AG09309 (cell line): Measurements from ENCODE around the gene UBE2N.

ENCODE experiments used
- DNase-seq: peaks from one replicate; pipeline ENCODE4 v3.0.0-alpha.2; 2010; ENCODE audit warnings: low read depth
- H3K4me3 ChIP-seq: 2 replicates; pipeline ENCODE4 v1.5.1; 2011; ENCODE audit warnings: mild to moderate bottlenecking, low read depth, low read length, moderate library complexity; ENCODE audit not compliant: control insufficient read depth
- TF ChIP-seq, protein P1 (sequence below): IDR thresholded peaks from 2 replicates; pipeline ENCODE4 v1.5.1; 2011; ENCODE audit warnings: mild to moderate bottlenecking, low read depth, low read length, inconsistent platforms; ENCODE audit not compliant: insufficient read depth, control insufficient read depth; ENCODE audit errors: missing control alignments

UBE2N gene

DNA sequence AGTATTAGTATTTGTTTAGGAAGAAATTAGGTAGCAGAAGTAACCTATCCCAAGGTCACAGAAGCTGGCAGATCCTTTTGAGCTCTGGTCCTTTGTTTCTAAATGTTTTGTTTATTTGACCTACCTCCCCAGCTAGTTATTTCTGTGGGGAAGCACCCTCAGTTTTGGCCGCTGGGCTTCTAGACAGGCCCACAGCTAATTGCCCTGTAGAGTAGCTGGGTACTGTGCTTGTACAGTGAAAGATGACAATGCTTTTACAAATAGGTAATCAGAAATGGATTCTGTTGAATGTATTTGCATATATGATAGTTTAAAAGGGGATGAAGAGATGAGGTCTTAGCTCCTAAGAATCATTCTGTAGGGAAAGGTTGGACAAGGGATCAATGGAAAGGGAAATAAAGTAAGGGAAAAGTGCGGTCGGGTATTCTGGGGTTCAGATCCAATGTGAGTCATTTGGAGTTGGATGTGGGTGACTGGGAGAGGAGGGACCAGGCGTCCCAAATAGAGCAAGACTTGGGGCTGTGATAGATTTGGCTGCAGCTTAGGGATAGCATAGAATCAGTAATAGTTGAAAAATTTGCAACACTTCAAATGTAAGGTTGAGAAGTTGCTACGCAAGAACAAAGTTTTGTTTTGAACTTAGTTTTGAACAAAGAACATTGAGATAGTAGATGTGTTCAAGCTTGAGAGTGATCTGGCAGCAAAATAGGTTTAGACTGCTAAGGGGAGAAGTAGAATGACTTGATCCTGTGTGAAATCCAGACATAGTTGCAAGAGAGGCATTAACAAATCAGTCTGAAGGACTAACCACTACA is 60.4 kb downstream of the UBE2N start:
- DNase-seq, result no peak
- peak overlapping the region; percentile 20 for H3K4me3 ChIP-seq
- TF ChIP-seq, protein P1, sequence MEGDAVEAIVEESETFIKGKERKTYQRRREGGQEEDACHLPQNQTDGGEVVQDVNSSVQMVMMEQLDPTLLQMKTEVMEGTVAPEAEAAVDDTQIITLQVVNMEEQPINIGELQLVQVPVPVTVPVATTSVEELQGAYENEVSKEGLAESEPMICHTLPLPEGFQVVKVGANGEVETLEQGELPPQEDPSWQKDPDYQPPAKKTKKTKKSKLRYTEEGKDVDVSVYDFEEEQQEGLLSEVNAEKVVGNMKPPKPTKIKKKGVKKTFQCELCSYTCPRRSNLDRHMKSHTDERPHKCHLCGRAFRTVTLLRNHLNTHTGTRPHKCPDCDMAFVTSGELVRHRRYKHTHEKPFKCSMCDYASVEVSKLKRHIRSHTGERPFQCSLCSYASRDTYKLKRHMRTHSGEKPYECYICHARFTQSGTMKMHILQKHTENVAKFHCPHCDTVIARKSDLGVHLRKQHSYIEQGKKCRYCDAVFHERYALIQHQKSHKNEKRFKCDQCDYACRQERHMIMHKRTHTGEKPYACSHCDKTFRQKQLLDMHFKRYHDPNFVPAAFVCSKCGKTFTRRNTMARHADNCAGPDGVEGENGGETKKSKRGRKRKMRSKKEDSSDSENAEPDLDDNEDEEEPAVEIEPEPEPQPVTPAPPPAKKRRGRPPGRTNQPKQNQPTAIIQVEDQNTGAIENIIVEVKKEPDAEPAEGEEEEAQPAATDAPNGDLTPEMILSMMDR, result no peak

DNA sequence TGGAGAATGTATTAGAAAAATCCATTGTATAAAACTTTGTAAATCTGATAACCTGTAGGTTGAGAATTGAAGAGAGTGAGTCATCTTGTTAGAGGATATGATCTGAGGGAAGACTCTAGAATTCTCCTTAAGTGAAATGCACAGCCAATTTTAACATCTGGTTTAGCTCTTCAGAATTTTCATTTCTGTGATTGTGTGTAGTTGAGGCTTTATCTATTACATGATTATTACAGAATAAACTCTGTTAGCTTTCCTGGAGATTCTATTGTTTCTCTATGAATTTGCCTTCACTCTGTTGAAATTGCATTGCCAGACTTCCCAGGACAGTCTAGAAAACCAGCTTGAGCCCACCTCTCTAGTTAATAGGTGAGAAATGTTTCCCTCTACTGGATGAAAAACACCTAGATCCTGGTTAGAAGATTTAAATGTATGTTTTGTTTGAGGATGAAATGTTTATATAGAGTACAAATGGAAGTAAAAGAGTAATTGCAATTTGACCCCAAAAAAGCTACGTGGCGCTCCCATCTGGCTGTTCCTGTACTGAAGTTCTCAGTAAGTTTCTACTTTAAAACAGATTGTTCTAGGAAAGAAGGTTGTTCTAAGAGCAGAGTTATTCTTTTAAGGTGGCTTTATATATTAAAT is 61.1 kb downstream of the UBE2N start:
- DNase-seq, result no peak
- H3K4me3 ChIP-seq, result peak overlapping the region; percentile 80
- TF ChIP-seq, protein P1, result peak; percentile 34

DNA sequence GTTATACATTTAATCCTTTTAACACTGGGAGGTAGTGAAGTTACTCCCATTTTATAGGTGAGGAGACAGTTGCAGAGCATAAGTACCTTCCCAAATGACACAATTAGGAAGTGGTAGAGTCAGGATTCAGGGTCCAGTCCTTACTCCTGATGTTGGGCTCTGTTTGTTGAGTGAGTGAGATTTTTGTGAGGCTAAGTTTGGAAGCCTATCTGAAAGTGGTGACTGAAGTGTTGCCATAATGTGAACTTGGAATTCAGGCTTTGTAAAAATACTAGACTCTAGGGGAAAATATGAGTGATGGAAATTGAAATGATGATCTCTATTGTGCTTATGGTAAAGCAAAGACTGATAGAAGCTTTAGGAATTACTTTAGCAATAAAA is 61.8 kb downstream of the UBE2N start:
- peak overlapping the region; percentile 80 for H3K4me3 ChIP-seq
- TF ChIP-seq, protein P1, result no peak
- DNase-seq, result no peak

- peak overlapping the region; percentile 80 for H3K4me3 ChIP-seq
- TF ChIP-seq, protein P1, result no peak
- DNase-seq, result no peak
Measured at GRCh38 chr12:93379326-93379980, 62.3 kb downstream of the UBE2N start.

GRCh38 chr12:93378998-93379325 is 62.8 kb downstream of the UBE2N start:
- TF ChIP-seq, protein P1, result no peak
- no peak for DNase-seq
- peak overlapping the region; percentile 80 for H3K4me3 ChIP-seq

- H3K4me3 ChIP-seq, result peak overlapping the region; percentile 80
- DNase-seq, result peak; percentile 53
Measured at GRCh38 chr12:93378196-93378997, 63.4 kb downstream of the UBE2N start.
